Smooth muscle cell (in vitro differentiated cells): Measurements from ENCODE around the gene CORO6. TPM values are rescaled to one million over a fixed set of nuclear protein-coding genes. Genes with fewer than 3 reads are reported as not detected.

ENCODE experiments used
- DNase-seq: peaks from one replicate; lab custom pipeline; 2025; ENCODE audit not compliant: unreplicated experiment; lab: John Stamatoyannopoulos, UW
- H2AFZ ChIP-seq: fragments of 200-600 bp; sonication (generic); 2 replicates; pipeline ENCODE4 v1.6.0; 2016; ENCODE audit warnings: antibody characterized with exemption, low read depth, mild to moderate bottlenecking
- H3F3A ChIP-seq: fragments of 200-600 bp; sonication (generic); 2 replicates; pipeline ENCODE4 v1.6.0; 2017; ENCODE audit warnings: antibody characterized with exemption, low read depth
- H3K27ac ChIP-seq: fragments of 200-600 bp; sonication (generic); 2 replicates; pipeline ENCODE4 v1.5.1; 2016; ENCODE audit warnings: low read depth, mild to moderate bottlenecking
- H3K27me3 ChIP-seq: fragments of 200-600 bp; sonication (generic); 2 replicates; pipeline ENCODE4 v1.6.1; 2016; ENCODE audit warnings: low read depth, mild to moderate bottlenecking
- H3K36me3 ChIP-seq: fragments of 200-600 bp; sonication (generic); 2 replicates; pipeline ENCODE4 v1.5.1; 2016; ENCODE audit warnings: low read depth
- H3K4me1 ChIP-seq: fragments of 200-600 bp; sonication (generic); 2 replicates; pipeline ENCODE4 v1.5.1; 2016; ENCODE audit warnings: low read depth
- H3K4me2 ChIP-seq: fragments of 200-600 bp; sonication (generic); 2 replicates; pipeline ENCODE4 v1.6.0; 2016; ENCODE audit warnings: mild to moderate bottlenecking
- H3K4me3 ChIP-seq: fragments of 200-600 bp; sonication (generic); 2 replicates; pipeline ENCODE4 v1.5.1; 2016; ENCODE audit warnings: mild to moderate bottlenecking
- H3K79me2 ChIP-seq: fragments of 200-600 bp; sonication (generic); 2 replicates; pipeline ENCODE4 v1.6.0; 2016; ENCODE audit warnings: low read depth, mild to moderate bottlenecking
- H3K9ac ChIP-seq: fragments of 200-600 bp; sonication (generic); 2 replicates; pipeline ENCODE4 v1.6.0; 2016; ENCODE audit warnings: low read depth
- H3K9me3 ChIP-seq: fragments of 200-600 bp; sonication (generic); replicated peaks from 2 replicates; pipeline ENCODE4 v1.5.1; 2016; ENCODE audit warnings: low read depth
- H4K20me1 ChIP-seq: fragments of 200-600 bp; sonication (generic); 2 replicates; pipeline ENCODE4 v1.6.0; 2016; ENCODE audit warnings: low read depth
- WGBS: methylation state at CpG from one replicate; pipeline ENCODE4 v1.1.7; 2016; ENCODE audit warnings: low lambda C conversion rate; 5-methylcytosine and 5-hydroxymethylcytosine counted together
- polyA plus RNA-seq: library from polyadenylated mRNA; unstranded; fragments of >200 nt; fragmentation: Nextera tagmentation; extraction: Ambion mirVana; gene quantifications from 2 replicates; pipeline ENCODE4 v1.2.1, GENCODE V29; 2016
- total RNA-seq: library from RNA; depleted of rRNA; stranded (reverse); fragments of >200 nt; gene quantifications from 2 replicates; pipeline ENCODE4 v1.2.3, GENCODE V29; 2014
- TF ChIP-seq, protein P1 (sequence below): fragments of 200-600 bp; sonication (generic); IDR thresholded peaks from 2 replicates; pipeline ENCODE4 v1.5.1; 2017; ENCODE audit warnings: borderline replicate concordance, mild to moderate bottlenecking, antibody characterized with exemption; ENCODE audit not compliant: insufficient read depth, poor library complexity, severe bottlenecking

Gene CORO6
- total and polyA plus RNA-seq, 2 experiments from 2014 or later = 2.4 TPM

- no peak for DNase-seq
- Histone ChIP-seq H3K4me1 (peaks cover 12% of the 10 kb centered on the region), H3K79me2 (peaks cover 25% of the 10 kb centered on the region), H3K4me3 (no peak overlapping the region), H3F3A (no peaks in the 10 kb centered on the region), H4K20me1 (peaks cover 46% of the 10 kb centered on the region), H3K9me3 (no peaks in the 10 kb centered on the region), H3K36me3 (no peaks in the 10 kb centered on the region), H3K9ac (no peak overlapping the region), H3K27ac (no peak overlapping the region), H3K4me2 (no peak overlapping the region), H3K27me3 (no peaks in the 10 kb centered on the region), H2AFZ (no peak overlapping the region)
- WGBS = 97% methylated on average over 20 of the region's 20 CpGs
- TF ChIP-seq, protein P1, sequence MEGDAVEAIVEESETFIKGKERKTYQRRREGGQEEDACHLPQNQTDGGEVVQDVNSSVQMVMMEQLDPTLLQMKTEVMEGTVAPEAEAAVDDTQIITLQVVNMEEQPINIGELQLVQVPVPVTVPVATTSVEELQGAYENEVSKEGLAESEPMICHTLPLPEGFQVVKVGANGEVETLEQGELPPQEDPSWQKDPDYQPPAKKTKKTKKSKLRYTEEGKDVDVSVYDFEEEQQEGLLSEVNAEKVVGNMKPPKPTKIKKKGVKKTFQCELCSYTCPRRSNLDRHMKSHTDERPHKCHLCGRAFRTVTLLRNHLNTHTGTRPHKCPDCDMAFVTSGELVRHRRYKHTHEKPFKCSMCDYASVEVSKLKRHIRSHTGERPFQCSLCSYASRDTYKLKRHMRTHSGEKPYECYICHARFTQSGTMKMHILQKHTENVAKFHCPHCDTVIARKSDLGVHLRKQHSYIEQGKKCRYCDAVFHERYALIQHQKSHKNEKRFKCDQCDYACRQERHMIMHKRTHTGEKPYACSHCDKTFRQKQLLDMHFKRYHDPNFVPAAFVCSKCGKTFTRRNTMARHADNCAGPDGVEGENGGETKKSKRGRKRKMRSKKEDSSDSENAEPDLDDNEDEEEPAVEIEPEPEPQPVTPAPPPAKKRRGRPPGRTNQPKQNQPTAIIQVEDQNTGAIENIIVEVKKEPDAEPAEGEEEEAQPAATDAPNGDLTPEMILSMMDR = no peak
Measured at GRCh38 chr17:29581583-29582253, 41.0 kb downstream of the CORO6 start.

- TF ChIP-seq, protein P1 = peak; percentile 83
- peaks cover 30% of the 10 kb centered on the region for H4K20me1 ChIP-seq
- peaks cover 8% of the 10 kb centered on the region for H3K4me1 ChIP-seq
Measured at GRCh38 chr17:29579866-29580771, 42.6 kb downstream of the CORO6 start.

GRCh38 chr17:29578626-29579485 is 43.9 kb downstream of the CORO6 start:
- DNase-seq = no peak
- Histone ChIP-seq H3K36me3 (no peaks in the 10 kb centered on the region), H3K9ac (no peak overlapping the region), H3F3A (no peaks in the 10 kb centered on the region), H3K79me2 (peaks cover 8% of the 10 kb centered on the region), H3K27me3 (no peaks in the 10 kb centered on the region), H3K27ac (no peak overlapping the region), H3K4me2 (no peak overlapping the region), H3K9me3 (no peaks in the 10 kb centered on the region), H3K4me1 (no peaks in the 10 kb centered on the region), H3K4me3 (no peak overlapping the region), H2AFZ (no peak overlapping the region), H4K20me1 (peaks cover 17% of the 10 kb centered on the region)
- TF ChIP-seq, protein P1 = no peak
- WGBS = 97% methylated on average over 14 of the region's 14 CpGs

More at GRCh38 chr17:29579866-29580771, 42.6 kb downstream of the CORO6 start:
- DNase-seq = peak; percentile 32
- WGBS = 76% methylated on average over 15 of the region's 15 CpGs
- no peak overlapping the region for H3K9ac ChIP-seq
- H3K27ac ChIP-seq = no peak overlapping the region
- H3K36me3 ChIP-seq = no peaks in the 10 kb centered on the region
- no peaks in the 10 kb centered on the region for H3K9me3 ChIP-seq
- H3K4me3 ChIP-seq = no peak overlapping the region
- H3K27me3 ChIP-seq = no peaks in the 10 kb centered on the region
- no peak overlapping the region for H3K4me2 ChIP-seq
- no peaks in the 10 kb centered on the region for H3F3A ChIP-seq
- H3K79me2 ChIP-seq = peaks cover 18% of the 10 kb centered on the region
- H2AFZ ChIP-seq = no peak overlapping the region
